HL-60 (cell line): ENCODE measurements around the gene STYK1.

Source experiments
- DNase-seq, 2 experiments: peaks; one replicate each; pipeline ENCODE4 v3.0.0-alpha.2; 2010 to 2020; ENCODE audit warnings: low read depth in 1 of 2, low spot score in 1 of 2
- H3K27ac ChIP-seq: fragments of 250-450 bp; sonication (Bioruptor Pico); replicated peaks from 2 replicates; pipeline ENCODE4 v1.5.1; 2020; ENCODE audit warnings: mild to moderate bottlenecking, moderate library complexity
- H3K27me3 ChIP-seq: fragments of 250-450 bp; sonication (Bioruptor Pico); 2 replicates; pipeline ENCODE4 v1.5.1; 2021; ENCODE audit warnings: mild to moderate bottlenecking, moderate library complexity; ENCODE audit not compliant: insufficient read depth, poor library complexity, severe bottlenecking
- H3K4me3 ChIP-seq: replicated peaks from 2 replicates; pipeline ENCODE4 v1.5.1; 2011; ENCODE audit warnings: mild to moderate bottlenecking, control low read depth, low read length; ENCODE audit not compliant: insufficient read depth
- GABPA ChIP-seq: IDR thresholded peaks from 2 replicates; pipeline ENCODE4 v1.6.1; 2012; ENCODE audit warnings: low read depth
- POLR2AphosphoS5 ChIP-seq: IDR thresholded peaks from 2 replicates; pipeline ENCODE4 v1.6.1; 2012; ENCODE audit warnings: low read depth
- SPI1 ChIP-seq: IDR thresholded peaks from 2 replicates; pipeline ENCODE4 v1.6.1; 2012; ENCODE audit warnings: low read depth, mild to moderate bottlenecking, borderline replicate concordance
- long read RNA-seq: library from polyadenylated mRNA; unstranded; transcript quantifications from one replicate; pipeline ENCODE4 v2.0.0, GENCODE V29; 2020
- TF ChIP-seq, protein P1 (sequence below): IDR thresholded peaks from one replicate; pipeline ENCODE4 v1.5.1; 2011; ENCODE audit warnings: low read length, control low read depth, inconsistent platforms; ENCODE audit not compliant: insufficient read depth
- TF ChIP-seq, protein P2 (sequence below): IDR thresholded peaks from 2 replicates; pipeline ENCODE4 v1.6.1; 2012; ENCODE audit warnings: low read depth; ENCODE audit not compliant: insufficient replicate concordance

STYK1 gene, protein sequence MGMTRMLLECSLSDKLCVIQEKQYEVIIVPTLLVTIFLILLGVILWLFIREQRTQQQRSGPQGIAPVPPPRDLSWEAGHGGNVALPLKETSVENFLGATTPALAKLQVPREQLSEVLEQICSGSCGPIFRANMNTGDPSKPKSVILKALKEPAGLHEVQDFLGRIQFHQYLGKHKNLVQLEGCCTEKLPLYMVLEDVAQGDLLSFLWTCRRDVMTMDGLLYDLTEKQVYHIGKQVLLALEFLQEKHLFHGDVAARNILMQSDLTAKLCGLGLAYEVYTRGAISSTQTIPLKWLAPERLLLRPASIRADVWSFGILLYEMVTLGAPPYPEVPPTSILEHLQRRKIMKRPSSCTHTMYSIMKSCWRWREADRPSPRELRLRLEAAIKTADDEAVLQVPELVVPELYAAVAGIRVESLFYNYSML
- long read RNA-seq, result 0 reads

DNA sequence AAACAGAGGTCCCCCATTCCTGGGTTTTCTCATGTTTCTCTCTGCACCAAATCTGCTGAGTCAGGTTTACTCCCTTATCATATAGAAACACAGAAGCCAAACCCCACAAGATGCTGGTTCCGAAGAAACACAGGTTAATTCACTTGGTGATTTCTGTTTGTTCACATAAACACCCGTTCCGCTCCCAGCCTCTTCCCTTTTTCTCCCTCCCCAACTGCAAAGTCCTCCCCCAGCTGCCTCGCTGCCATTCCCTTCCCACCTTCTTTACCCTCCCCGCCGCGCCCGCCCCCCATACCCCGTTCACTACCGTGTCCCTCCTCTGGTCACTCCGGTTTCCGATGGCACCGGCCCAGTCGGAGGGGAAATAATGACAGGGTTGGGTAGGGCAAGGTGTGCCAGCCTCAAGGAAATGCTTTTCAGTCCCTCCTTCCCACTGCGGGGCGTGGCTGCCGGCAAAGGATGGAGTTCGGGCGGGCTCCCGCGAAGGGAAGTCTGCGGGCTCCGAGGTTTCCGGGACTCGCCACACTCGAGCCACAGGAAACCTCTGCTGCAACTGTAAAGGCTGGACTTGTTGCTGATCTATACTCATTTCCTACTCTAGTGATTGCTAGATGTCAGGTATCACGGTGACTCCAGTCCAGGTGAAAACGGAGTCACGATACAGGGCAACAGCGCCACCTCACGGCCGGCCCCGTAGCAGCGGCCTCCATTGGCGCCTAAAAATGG, at the start of gene STYK1:
Gene STYK1 (minus strand): TSS at position 394 of the 726 bp plus-strand sequence. CDS start 39,434 bp downstream, outside the sequence.
- H3K27me3 ChIP-seq, result no peaks in the 10 kb centered on the region
- DNase-seq, result peak; percentile 37 to 92
- H3K27ac ChIP-seq, result peak within 1 kb of the TSS; percentile 27
- H3K4me3 ChIP-seq, result peak within 1 kb of the TSS; percentile 40
- TF ChIP-seq POLR2AphosphoS5 (peak; percentile 86), GABPA (no peak), SPI1 (peak; percentile 46; the same call in 1 of the 2 replicates)
- TF ChIP-seq, protein P1, sequence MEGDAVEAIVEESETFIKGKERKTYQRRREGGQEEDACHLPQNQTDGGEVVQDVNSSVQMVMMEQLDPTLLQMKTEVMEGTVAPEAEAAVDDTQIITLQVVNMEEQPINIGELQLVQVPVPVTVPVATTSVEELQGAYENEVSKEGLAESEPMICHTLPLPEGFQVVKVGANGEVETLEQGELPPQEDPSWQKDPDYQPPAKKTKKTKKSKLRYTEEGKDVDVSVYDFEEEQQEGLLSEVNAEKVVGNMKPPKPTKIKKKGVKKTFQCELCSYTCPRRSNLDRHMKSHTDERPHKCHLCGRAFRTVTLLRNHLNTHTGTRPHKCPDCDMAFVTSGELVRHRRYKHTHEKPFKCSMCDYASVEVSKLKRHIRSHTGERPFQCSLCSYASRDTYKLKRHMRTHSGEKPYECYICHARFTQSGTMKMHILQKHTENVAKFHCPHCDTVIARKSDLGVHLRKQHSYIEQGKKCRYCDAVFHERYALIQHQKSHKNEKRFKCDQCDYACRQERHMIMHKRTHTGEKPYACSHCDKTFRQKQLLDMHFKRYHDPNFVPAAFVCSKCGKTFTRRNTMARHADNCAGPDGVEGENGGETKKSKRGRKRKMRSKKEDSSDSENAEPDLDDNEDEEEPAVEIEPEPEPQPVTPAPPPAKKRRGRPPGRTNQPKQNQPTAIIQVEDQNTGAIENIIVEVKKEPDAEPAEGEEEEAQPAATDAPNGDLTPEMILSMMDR, result peak; percentile 67
- TF ChIP-seq, protein P2, sequence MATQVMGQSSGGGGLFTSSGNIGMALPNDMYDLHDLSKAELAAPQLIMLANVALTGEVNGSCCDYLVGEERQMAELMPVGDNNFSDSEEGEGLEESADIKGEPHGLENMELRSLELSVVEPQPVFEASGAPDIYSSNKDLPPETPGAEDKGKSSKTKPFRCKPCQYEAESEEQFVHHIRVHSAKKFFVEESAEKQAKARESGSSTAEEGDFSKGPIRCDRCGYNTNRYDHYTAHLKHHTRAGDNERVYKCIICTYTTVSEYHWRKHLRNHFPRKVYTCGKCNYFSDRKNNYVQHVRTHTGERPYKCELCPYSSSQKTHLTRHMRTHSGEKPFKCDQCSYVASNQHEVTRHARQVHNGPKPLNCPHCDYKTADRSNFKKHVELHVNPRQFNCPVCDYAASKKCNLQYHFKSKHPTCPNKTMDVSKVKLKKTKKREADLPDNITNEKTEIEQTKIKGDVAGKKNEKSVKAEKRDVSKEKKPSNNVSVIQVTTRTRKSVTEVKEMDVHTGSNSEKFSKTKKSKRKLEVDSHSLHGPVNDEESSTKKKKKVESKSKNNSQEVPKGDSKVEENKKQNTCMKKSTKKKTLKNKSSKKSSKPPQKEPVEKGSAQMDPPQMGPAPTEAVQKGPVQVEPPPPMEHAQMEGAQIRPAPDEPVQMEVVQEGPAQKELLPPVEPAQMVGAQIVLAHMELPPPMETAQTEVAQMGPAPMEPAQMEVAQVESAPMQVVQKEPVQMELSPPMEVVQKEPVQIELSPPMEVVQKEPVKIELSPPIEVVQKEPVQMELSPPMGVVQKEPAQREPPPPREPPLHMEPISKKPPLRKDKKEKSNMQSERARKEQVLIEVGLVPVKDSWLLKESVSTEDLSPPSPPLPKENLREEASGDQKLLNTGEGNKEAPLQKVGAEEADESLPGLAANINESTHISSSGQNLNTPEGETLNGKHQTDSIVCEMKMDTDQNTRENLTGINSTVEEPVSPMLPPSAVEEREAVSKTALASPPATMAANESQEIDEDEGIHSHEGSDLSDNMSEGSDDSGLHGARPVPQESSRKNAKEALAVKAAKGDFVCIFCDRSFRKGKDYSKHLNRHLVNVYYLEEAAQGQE, result no peak

DNA sequence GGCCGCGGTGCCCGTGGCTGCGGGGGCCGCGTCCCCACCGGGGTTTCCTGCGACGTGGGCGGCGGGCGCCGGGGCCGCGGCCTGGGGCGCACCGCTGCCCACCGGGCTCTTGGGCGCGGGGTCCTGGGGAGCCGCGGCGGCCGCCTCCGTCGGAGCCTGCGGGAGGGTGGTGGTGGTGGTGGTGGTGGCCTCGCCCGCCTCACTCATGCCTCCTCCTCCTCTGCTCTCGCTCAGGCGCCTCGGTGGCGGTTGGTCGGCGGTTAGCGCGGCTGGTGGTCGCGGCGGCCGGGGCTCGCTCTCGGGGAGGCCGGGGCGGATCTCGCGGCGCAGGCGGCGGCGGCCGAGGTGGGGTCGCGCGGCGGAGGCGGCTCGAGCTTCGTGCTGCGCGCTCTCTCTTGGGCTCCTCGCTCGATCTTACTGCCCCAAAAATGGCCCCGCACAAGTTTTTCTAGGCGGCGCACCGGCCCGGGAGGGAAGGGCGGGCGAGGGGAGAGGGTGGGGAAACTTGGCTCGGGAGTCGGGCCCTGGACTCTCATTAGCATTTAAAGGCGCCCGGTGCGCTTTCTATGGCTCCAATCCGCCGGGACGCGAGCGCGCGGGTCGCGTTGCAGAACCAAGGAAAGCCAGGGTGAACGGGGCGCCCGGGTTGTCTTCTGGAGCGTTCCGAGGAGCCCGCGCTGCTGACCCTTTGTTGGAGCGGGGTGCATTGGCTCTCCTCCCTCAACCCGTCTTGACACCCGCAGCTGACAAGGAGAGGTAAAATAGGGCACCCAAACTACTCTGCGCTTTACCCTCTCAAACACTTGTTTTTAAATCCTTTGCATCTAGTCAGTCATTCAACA, 49.3 kb upstream of the STYK1 start, which contains the start of gene YBX3:
Gene YBX3 (minus strand): TSS at position 419 of the 842 bp plus-strand sequence. CDS start 212 bp downstream, at position 207.
- peak within 1 kb of the TSS; percentile 94 for H3K27ac ChIP-seq
- DNase-seq, result peak in 1 of 2 experiments; percentile 81
- TF ChIP-seq, protein P2, result peak; percentile 60
- no peak for TF ChIP-seq SPI1
- no peak for TF ChIP-seq GABPA
- TF ChIP-seq, protein P1, result no peak
- peak; percentile 14; the same call in 1 of the 2 replicates for TF ChIP-seq POLR2AphosphoS5

GRCh38 chr12:10722502-10722904, 48.7 kb upstream of the STYK1 start:
- DNase-seq, result peak; percentile 37 to 42
- Histone ChIP-seq H3K27ac (peak overlapping the region; percentile 94), H3K4me3 (peak overlapping the region; percentile 54), H3K27me3 (no peaks in the 10 kb centered on the region)
- TF ChIP-seq, protein P2, result no peak
- TF ChIP-seq, protein P1, result no peak
- TF ChIP-seq SPI1 (no peak), POLR2AphosphoS5 (no peak; the same call in 1 of the 2 replicates), GABPA (no peak)

More for the DNA sequence above, 49.3 kb upstream of the STYK1 start, which contains the start of gene YBX3:
- Histone ChIP-seq H3K4me3 (peak within 1 kb of the TSS; percentile 54), H3K27me3 (no peaks in the 10 kb centered on the region)
